ENCODE data around the gene RNF225.

GRCh38 chr19:58417071-58417470 is 21.6 kb downstream of the RNF225 start:
- TF ChIP-seq FOXP2 (optimal IDR thresholded peaks at IDR 0.05; ENCODE audit: borderline replicate concordance, extremely low read depth, extremely low read length, insufficient read depth) (no peak), POLR2AphosphoS5 (IDR thresholded peaks at IDR 0.05; ENCODE audit: low read depth, low read length) (no peak)

All from PFSK-1 (cell line).